Loucy (cell line): ENCODE measurements around the gene IL15RA.

Source experiments
- H2AFZ ChIP-seq: fragments of 200-600 bp; sonication (generic); 2 replicates; pipeline ENCODE4 v1.6.0; 2016; ENCODE audit warnings: antibody characterized with exemption, mild to moderate bottlenecking, low read length, moderate library complexity
- H3F3A ChIP-seq: fragments of 200-600 bp; 2 replicates; pipeline ENCODE4 v1.6.0; 2016; ENCODE audit warnings: antibody characterized with exemption, low read depth, mild to moderate bottlenecking
- H3K27me3 ChIP-seq: fragments of 200-600 bp; sonication (generic); 2 replicates; pipeline ENCODE4 v1.6.1; 2014; ENCODE audit warnings: low read length, mild to moderate bottlenecking; ENCODE audit not compliant: insufficient read depth, poor library complexity, severe bottlenecking
- H3K36me3 ChIP-seq: fragments of 200-600 bp; sonication (generic); 2 replicates; pipeline ENCODE4 v1.6.1; 2016; ENCODE audit warnings: low read length; ENCODE audit not compliant: insufficient read depth
- H3K4me1 ChIP-seq: fragments of 200-600 bp; sonication (generic); 2 replicates; pipeline ENCODE4 v1.5.1; 2014; ENCODE audit warnings: low read length, mild to moderate bottlenecking; ENCODE audit not compliant: insufficient read depth, poor library complexity, severe bottlenecking
- H3K4me2 ChIP-seq: fragments of 200-600 bp; sonication (generic); 2 replicates; pipeline ENCODE4 v1.6.0; 2014; ENCODE audit warnings: antibody characterized with exemption, low read length, low read depth, mild to moderate bottlenecking; ENCODE audit not compliant: poor library complexity, severe bottlenecking
- H3K4me3 ChIP-seq: fragments of 200-600 bp; sonication (generic); 2 replicates; pipeline ENCODE4 v1.5.1; 2014; ENCODE audit warnings: low read length, mild to moderate bottlenecking, mixed read lengths; ENCODE audit not compliant: poor library complexity, severe bottlenecking
- H3K79me2 ChIP-seq: fragments of 200-600 bp; sonication (generic); 2 replicates; pipeline ENCODE4 v1.6.1; 2014; ENCODE audit warnings: low read length; ENCODE audit not compliant: insufficient read depth
- H3K9ac ChIP-seq: fragments of 200-600 bp; sonication (generic); 2 replicates; pipeline ENCODE4 v1.6.0; 2014; ENCODE audit warnings: mild to moderate bottlenecking, low read depth, low read length, moderate library complexity; ENCODE audit not compliant: poor library complexity, severe bottlenecking
- H3K9me2 ChIP-seq: fragments of 200-600 bp; sonication (generic); replicated peaks from 2 replicates; pipeline ENCODE4 v1.6.1; 2016; ENCODE audit warnings: low read depth, low read length, mixed read lengths
- H3K9me3 ChIP-seq: fragments of 200-600 bp; sonication (generic); 2 replicates; pipeline ENCODE4 v1.6.1; 2014; ENCODE audit warnings: mild to moderate bottlenecking, antibody characterized with exemption, low read length, low read depth; ENCODE audit not compliant: insufficient read depth
- H4K20me1 ChIP-seq: fragments of 200-600 bp; sonication (generic); 2 replicates; pipeline ENCODE4 v1.6.0; 2014; ENCODE audit warnings: antibody characterized with exemption, low read length, mild to moderate bottlenecking; ENCODE audit not compliant: insufficient read depth, poor library complexity, severe bottlenecking
- EZH2phosphoT487 ChIP-seq: fragments of 200-600 bp; IDR thresholded peaks from 2 replicates; pipeline ENCODE4 v1.6.1; 2018; ENCODE audit warnings: antibody characterized with exemption, mild to moderate bottlenecking, moderate library complexity, borderline replicate concordance
- TF ChIP-seq, protein P1 (sequence below): fragments of 200-600 bp; sonication (generic); conservative IDR thresholded peaks from 2 replicates; pipeline ENCODE4 v1.5.1; 2014; ENCODE audit warnings: mild to moderate bottlenecking, antibody characterized with exemption, low read length

IL15RA gene

GRCh38 chr10:5918763-5919162 lies 58.6 kb downstream of the IL15RA start:
- Histone ChIP-seq H3K4me3 (no peak overlapping the region), H3F3A (no peaks in the 10 kb centered on the region), H3K9ac (no peak overlapping the region), H4K20me1 (no peaks in the 10 kb centered on the region), H3K36me3 (peaks cover 93% of the 10 kb centered on the region; the same call in 1 of the 2 replicates), H2AFZ (no peak overlapping the region), H3K4me2 (no peak overlapping the region), H3K9me2 (no peaks in the 10 kb centered on the region), H3K9me3 (no peaks in the 10 kb centered on the region), H3K27me3 (no peaks in the 10 kb centered on the region), H3K79me2 (no peaks in the 10 kb centered on the region), H3K4me1 (no peaks in the 10 kb centered on the region)
- TF ChIP-seq, protein P1, sequence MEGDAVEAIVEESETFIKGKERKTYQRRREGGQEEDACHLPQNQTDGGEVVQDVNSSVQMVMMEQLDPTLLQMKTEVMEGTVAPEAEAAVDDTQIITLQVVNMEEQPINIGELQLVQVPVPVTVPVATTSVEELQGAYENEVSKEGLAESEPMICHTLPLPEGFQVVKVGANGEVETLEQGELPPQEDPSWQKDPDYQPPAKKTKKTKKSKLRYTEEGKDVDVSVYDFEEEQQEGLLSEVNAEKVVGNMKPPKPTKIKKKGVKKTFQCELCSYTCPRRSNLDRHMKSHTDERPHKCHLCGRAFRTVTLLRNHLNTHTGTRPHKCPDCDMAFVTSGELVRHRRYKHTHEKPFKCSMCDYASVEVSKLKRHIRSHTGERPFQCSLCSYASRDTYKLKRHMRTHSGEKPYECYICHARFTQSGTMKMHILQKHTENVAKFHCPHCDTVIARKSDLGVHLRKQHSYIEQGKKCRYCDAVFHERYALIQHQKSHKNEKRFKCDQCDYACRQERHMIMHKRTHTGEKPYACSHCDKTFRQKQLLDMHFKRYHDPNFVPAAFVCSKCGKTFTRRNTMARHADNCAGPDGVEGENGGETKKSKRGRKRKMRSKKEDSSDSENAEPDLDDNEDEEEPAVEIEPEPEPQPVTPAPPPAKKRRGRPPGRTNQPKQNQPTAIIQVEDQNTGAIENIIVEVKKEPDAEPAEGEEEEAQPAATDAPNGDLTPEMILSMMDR: no peak
- no peak for TF ChIP-seq EZH2phosphoT487

GRCh38 chr10:5917305-5917704 lies 60.0 kb downstream of the IL15RA start:
- TF ChIP-seq, protein P1: no peak
- TF ChIP-seq EZH2phosphoT487: no peak
- no peaks in the 10 kb centered on the region for H3K27me3 ChIP-seq
- H3K9me2 ChIP-seq: no peaks in the 10 kb centered on the region
- no peaks in the 10 kb centered on the region for H3K9me3 ChIP-seq
- H4K20me1 ChIP-seq: no peaks in the 10 kb centered on the region
- H3K79me2 ChIP-seq: no peaks in the 10 kb centered on the region
- no peaks in the 10 kb centered on the region for H3F3A ChIP-seq
- no peak overlapping the region for H3K9ac ChIP-seq
- no peak overlapping the region for H3K4me3 ChIP-seq
- H3K36me3 ChIP-seq: peaks cover 93% of the 10 kb centered on the region; the same call in 1 of the 2 replicates
- H3K4me1 ChIP-seq: no peaks in the 10 kb centered on the region
- H3K4me2 ChIP-seq: no peak overlapping the region
- no peak overlapping the region for H2AFZ ChIP-seq

- Histone ChIP-seq H3F3A (no peaks in the 10 kb centered on the region), H3K36me3 (peaks cover 90% of the 10 kb centered on the region; the same call in 1 of the 2 replicates), H3K9ac (no peak overlapping the region), H3K9me2 (no peaks in the 10 kb centered on the region), H3K4me3 (no peak overlapping the region), H2AFZ (no peak overlapping the region), H3K9me3 (no peaks in the 10 kb centered on the region), H3K4me2 (no peak overlapping the region), H3K4me1 (no peaks in the 10 kb centered on the region), H3K27me3 (no peaks in the 10 kb centered on the region), H4K20me1 (no peaks in the 10 kb centered on the region), H3K79me2 (no peaks in the 10 kb centered on the region)
- TF ChIP-seq EZH2phosphoT487: no peak
- TF ChIP-seq, protein P1: no peak
Measured at GRCh38 chr10:5915451-5915850, 61.9 kb downstream of the IL15RA start.
